HCT116 (cell line): Measurements from ENCODE around the gene BICDL2. TPM values are rescaled to one million over a fixed set of nuclear protein-coding genes. Genes with fewer than 3 reads are reported as not detected.

Source experiments
- ATAC-seq: fragments of 200-7000 bp; cut with Tn5 transposase; 2 replicates; pipeline ENCODE4 v1.9.1; 2020; ENCODE audit warnings: mild to moderate bottlenecking, moderate library complexity
- BruUV-seq: library from RNA; stranded (reverse); fragments of 400-500 nt; replicated peaks from 2 replicates; lab custom pipeline; 2021; lab: Mats Ljungman, UMichigan
- CTCF ChIA-PET: fragments of 300-600 bp; sonication (Branson Sonifier 250); formaldehyde crosslinking; loops from one replicate; lab custom pipeline; 2021; ENCODE audit warnings: antibody characterized with exemption; lab: Charles Lee
- POLR2A ChIA-PET: fragments of 300-600, 350-600 bp; sonication (Branson Sonifier 250); formaldehyde crosslinking; loops from one replicate; lab custom pipeline; 2021; ENCODE audit warnings: antibody characterized with exemption; lab: Charles Lee
- RAD21 ChIA-PET, 2 experiments: fragments of 300-600 bp; sonication (Branson Sonifier 250); formaldehyde crosslinking; loops; one replicate each; lab custom pipeline; 2023; ENCODE audit warnings: low total read pairs in 2 of 2; ENCODE audit not compliant: uncharacterized antibody in 2 of 2, unreplicated experiment in 2 of 2, low non-redundant PET in 1 of 2; lab: Charles Lee
- DNase-seq: peaks from one replicate; pipeline ENCODE4 v3.0.0-alpha.2; 2010; ENCODE audit warnings: low read depth, low spot score
- H2AFZ ChIP-seq: fragments of 200-600 bp; shearing (Covaris generic), sonication (generic); 2 replicates; pipeline ENCODE4 v1.6.1; 2017; ENCODE audit warnings: low read depth, mixed run types, mixed read lengths, antibody characterized with exemption, low read length; ENCODE audit not compliant: poor library complexity, severe bottlenecking
- H3K27ac ChIP-seq: 2 replicates; pipeline ENCODE4 v1.5.1; 2012; ENCODE audit warnings: low read depth, low read length
- H3K27me3 ChIP-seq: fragments of 200-600 bp; sonication (generic); 2 replicates; pipeline ENCODE4 v1.6.1; 2016; ENCODE audit warnings: mixed run types, low read length, mixed read lengths; ENCODE audit not compliant: insufficient read depth
- H3K36me3 ChIP-seq, 2 experiments: fragments of 200-500 bp in 1 of 2; fragments of 200-600 bp in 1 of 2; sonication (Bioruptor generic) in 1 of 2; sonication (generic) in 1 of 2; 2 replicates each; pipeline versions ENCODE4 v1.5.1 to v1.6.1; 2014 to 2016; ENCODE audit warnings: low read length in 2 of 2, inconsistent platforms in 1 of 2, mixed read lengths in 1 of 2, mixed run types in 1 of 2; ENCODE audit not compliant: insufficient read depth in 2 of 2, control insufficient read depth in 1 of 2
- H3K4me1 ChIP-seq, 2 experiments: fragments of 200-600 bp in 1 of 2; sonication (generic) in 1 of 2; 2 replicates each; pipeline versions ENCODE4 v1.5.1 to v1.6.1; 2012 to 2017; ENCODE audit warnings: low read length in 2 of 2, inconsistent platforms in 1 of 2, mild to moderate bottlenecking in 1 of 2, mixed read lengths in 1 of 2, mixed run types in 1 of 2, moderate library complexity in 1 of 2; ENCODE audit not compliant: insufficient read depth in 2 of 2, control insufficient read depth in 1 of 2
- H3K4me2 ChIP-seq: fragments of 200-600 bp; sonication (generic); 2 replicates; pipeline ENCODE4 v1.6.1; 2017; ENCODE audit warnings: mixed run types, low read length, mixed read lengths
- H3K4me3 ChIP-seq, 2 experiments: fragments of 200-600 bp in 1 of 2; sonication (generic) in 1 of 2; replicated peaks in 1 of 2; 2 replicates each; pipeline ENCODE4 v1.5.1; 2011 to 2016; ENCODE audit warnings: low read length in 2 of 2, control low read depth in 1 of 2, low read depth in 1 of 2, mild to moderate bottlenecking in 1 of 2, mixed read lengths in 1 of 2, mixed run types in 1 of 2
- H3K79me2 ChIP-seq: fragments of 200-600 bp; sonication (generic); 2 replicates; pipeline ENCODE4 v1.6.1; 2017; ENCODE audit warnings: mild to moderate bottlenecking, mixed run types, low read length, moderate library complexity, mixed read lengths; ENCODE audit not compliant: insufficient read depth
- H3K9ac ChIP-seq: fragments of 200-600 bp; sonication (generic); 2 replicates; pipeline ENCODE4 v1.6.1; 2016; ENCODE audit warnings: low read length, mixed read lengths
- H3K9me2 ChIP-seq: fragments of 200-600 bp; sonication (generic), shearing (Covaris generic); 2 replicates; pipeline ENCODE4 v1.6.1; 2017; ENCODE audit warnings: mixed run types, mild to moderate bottlenecking, moderate library complexity; ENCODE audit not compliant: insufficient read depth
- H3K9me3 ChIP-seq, 2 experiments: fragments of 200-500 bp in 1 of 2; fragments of 200-600 bp in 1 of 2; sonication (Bioruptor generic) in 1 of 2; sonication (generic) in 1 of 2; 2 replicates each; pipeline ENCODE4 v1.6.1; 2014 to 2017; ENCODE audit warnings: low read length in 2 of 2, mixed read lengths in 2 of 2, inconsistent platforms in 1 of 2, low read depth in 1 of 2, mild to moderate bottlenecking in 1 of 2, mixed run types in 1 of 2, moderate library complexity in 1 of 2; ENCODE audit not compliant: control insufficient read depth in 1 of 2, insufficient read depth in 1 of 2
- H4K20me1 ChIP-seq: fragments of 200-600 bp; sonication (generic), shearing (Covaris generic); 2 replicates; pipeline ENCODE4 v1.6.1; 2017; ENCODE audit warnings: mixed run types, mild to moderate bottlenecking, moderate library complexity; ENCODE audit not compliant: insufficient read depth
- CBX3 ChIP-seq: IDR thresholded peaks from 2 replicates; pipeline ENCODE4 v1.6.1; 2012; ENCODE audit warnings: low read depth
- EZH2 ChIP-seq: fragments of 200-600 bp; sonication (generic); IDR thresholded peaks from 2 replicates; pipeline ENCODE4 v1.6.1; 2017; ENCODE audit warnings: antibody characterized with exemption, mixed run types
- JUND ChIP-seq: IDR thresholded peaks from 2 replicates; pipeline ENCODE4 v1.6.1; 2012
- POLR2AphosphoS5 ChIP-seq: IDR thresholded peaks from 2 replicates; pipeline ENCODE4 v1.6.1; 2011; ENCODE audit warnings: mild to moderate bottlenecking, low read depth, low read length, moderate library complexity
- SP1 ChIP-seq: IDR thresholded peaks from 2 replicates; pipeline ENCODE4 v1.6.1; 2012; ENCODE audit warnings: low read depth
- SRF ChIP-seq: IDR thresholded peaks from 2 replicates; pipeline ENCODE4 v1.6.1; 2012; ENCODE audit warnings: low read depth
- TCF7L2 ChIP-seq: IDR thresholded peaks from 2 replicates; pipeline ENCODE4 v1.7.0; 2011; ENCODE audit warnings: borderline replicate concordance, inconsistent platforms; ENCODE audit not compliant: insufficient read depth, insufficient read length; ENCODE audit errors: extremely low read depth
- ZFX ChIP-seq: fragments of 450-650 bp; IDR thresholded peaks from 2 replicates; pipeline ENCODE4 v1.6.1; 2017
- ZNF274 ChIP-seq: fragments of 200-500 bp; sonication (Bioruptor generic); IDR thresholded peaks from 2 replicates; pipeline ENCODE4 v1.6.1; 2014; ENCODE audit warnings: mild to moderate bottlenecking, low read depth, low read length, inconsistent platforms
- intact Hi-C: fragments of 100-400 bp; cut with micrococcal nuclease; formaldehyde crosslinking; loops from 2 replicates; pipeline ENCODE4 v1.10.0; 2022
- total RNA-seq: library from RNA; stranded (reverse); gene quantifications from one replicate; pipeline ENCODE4 v1.2.1, GENCODE V29; 2021; ENCODE audit not compliant: unreplicated experiment
- TF ChIP-seq, protein P1 (sequence below): IDR thresholded peaks from 2 replicates; pipeline ENCODE4 v1.6.1; 2011; ENCODE audit warnings: mild to moderate bottlenecking, low read length, moderate library complexity; ENCODE audit not compliant: insufficient replicate concordance; ENCODE audit errors: extremely low read depth
- TF ChIP-seq, protein P2 (sequence below): IDR thresholded peaks from 2 replicates; pipeline ENCODE4 v1.6.1; 2012; ENCODE audit warnings: low read depth

Gene BICDL2
- total RNA-seq, 1 experiment from 2014 or later: 21.3 TPM

DNA sequence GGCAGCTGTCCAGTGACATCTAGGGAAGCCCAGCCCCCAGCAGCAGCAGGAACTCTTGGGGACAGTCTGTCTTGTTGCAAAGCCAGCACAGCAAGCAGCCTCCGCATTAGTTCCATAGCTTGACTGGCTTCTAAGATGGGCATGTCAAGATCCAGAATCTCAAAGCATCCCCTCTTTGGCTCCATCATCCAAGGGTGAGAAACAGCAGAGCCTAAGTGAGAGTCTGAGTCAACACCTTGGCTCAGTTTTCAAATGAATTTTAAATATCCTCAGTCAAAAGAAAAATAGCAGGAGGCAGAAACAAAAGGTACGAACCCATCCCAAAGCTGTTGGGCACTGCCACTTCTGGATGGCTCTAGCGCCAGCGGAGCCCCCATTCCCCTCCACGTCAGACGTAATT lies 21.8 kb downstream of the BICDL2 start (continued):
- TF ChIP-seq, protein P1, sequence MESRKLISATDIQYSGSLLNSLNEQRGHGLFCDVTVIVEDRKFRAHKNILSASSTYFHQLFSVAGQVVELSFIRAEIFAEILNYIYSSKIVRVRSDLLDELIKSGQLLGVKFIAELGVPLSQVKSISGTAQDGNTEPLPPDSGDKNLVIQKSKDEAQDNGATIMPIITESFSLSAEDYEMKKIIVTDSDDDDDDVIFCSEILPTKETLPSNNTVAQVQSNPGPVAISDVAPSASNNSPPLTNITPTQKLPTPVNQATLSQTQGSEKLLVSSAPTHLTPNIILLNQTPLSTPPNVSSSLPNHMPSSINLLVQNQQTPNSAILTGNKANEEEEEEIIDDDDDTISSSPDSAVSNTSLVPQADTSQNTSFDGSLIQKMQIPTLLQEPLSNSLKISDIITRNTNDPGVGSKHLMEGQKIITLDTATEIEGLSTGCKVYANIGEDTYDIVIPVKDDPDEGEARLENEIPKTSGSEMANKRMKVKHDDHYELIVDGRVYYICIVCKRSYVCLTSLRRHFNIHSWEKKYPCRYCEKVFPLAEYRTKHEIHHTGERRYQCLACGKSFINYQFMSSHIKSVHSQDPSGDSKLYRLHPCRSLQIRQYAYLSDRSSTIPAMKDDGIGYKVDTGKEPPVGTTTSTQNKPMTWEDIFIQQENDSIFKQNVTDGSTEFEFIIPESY: no peak
- no peak for TF ChIP-seq SP1
- TF ChIP-seq POLR2AphosphoS5: no peak
- no peak for TF ChIP-seq EZH2
- TF ChIP-seq JUND: no peak

DNA sequence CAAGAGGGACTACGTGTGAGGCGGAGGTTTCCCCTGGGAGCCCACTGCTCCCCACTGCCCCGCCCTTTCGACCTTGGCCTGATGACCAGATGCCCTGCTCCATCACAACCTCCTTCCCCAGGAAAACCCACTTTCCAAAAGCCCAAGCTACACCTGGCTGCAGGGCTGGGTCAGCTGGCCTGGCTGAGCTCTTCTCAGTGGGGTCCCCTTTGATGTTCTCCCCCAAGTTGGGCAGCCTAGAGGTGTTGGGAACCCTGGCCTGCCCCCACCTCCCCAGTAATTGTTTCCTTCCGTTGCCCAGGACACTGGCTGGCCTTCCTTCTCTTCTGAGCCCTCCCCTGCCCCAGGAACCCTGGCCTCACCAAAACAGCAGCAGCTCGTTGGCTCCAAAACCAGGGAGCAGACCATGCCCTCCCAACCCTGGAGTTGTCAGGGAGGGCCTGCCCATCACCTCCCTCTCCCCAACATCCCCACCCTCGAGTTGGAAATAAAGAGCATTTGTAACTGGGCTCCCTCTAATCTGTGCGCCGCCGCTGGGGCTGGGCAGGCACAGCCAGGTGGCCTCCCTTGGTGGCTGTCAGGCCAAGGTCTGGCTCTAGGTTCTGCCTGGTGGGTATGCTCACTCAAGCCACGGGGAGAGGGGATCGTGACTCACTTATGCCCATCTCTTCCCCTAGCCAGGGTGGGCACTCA lies 22.6 kb downstream of the BICDL2 start:
- POLR2A ChIA-PET: interaction anchor here (1.0 kb wide), 1 partner anchor 8 kb away, joined by 5 read pairs; no protein-coding TSS in a partner anchor
- peaks cover 48 to 83% of the 10 kb centered on the region in 2 experiments for H3K4me1 ChIP-seq
- H3K9ac ChIP-seq: 0 out of 2 replicates have a peak overlapping the region, but pooled peaks have one; percentile 48

More for the DNA sequence above, 22.6 kb downstream of the BICDL2 start:
- TF ChIP-seq TCF7L2 (no peak), JUND (no peak), CBX3 (no peak), ZFX (no peak), ZNF274 (no peak), SRF (no peak)
- TF ChIP-seq, protein P2, sequence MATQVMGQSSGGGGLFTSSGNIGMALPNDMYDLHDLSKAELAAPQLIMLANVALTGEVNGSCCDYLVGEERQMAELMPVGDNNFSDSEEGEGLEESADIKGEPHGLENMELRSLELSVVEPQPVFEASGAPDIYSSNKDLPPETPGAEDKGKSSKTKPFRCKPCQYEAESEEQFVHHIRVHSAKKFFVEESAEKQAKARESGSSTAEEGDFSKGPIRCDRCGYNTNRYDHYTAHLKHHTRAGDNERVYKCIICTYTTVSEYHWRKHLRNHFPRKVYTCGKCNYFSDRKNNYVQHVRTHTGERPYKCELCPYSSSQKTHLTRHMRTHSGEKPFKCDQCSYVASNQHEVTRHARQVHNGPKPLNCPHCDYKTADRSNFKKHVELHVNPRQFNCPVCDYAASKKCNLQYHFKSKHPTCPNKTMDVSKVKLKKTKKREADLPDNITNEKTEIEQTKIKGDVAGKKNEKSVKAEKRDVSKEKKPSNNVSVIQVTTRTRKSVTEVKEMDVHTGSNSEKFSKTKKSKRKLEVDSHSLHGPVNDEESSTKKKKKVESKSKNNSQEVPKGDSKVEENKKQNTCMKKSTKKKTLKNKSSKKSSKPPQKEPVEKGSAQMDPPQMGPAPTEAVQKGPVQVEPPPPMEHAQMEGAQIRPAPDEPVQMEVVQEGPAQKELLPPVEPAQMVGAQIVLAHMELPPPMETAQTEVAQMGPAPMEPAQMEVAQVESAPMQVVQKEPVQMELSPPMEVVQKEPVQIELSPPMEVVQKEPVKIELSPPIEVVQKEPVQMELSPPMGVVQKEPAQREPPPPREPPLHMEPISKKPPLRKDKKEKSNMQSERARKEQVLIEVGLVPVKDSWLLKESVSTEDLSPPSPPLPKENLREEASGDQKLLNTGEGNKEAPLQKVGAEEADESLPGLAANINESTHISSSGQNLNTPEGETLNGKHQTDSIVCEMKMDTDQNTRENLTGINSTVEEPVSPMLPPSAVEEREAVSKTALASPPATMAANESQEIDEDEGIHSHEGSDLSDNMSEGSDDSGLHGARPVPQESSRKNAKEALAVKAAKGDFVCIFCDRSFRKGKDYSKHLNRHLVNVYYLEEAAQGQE: no peak
- Histone ChIP-seq H3K36me3 (no peaks in the 10 kb centered on the region), H3K9me3 (no peaks in the 10 kb centered on the region), H3K9me2 (no peaks in the 10 kb centered on the region), H3K4me2 (peak overlapping the region; percentile 79; the same call in 1 of the 2 replicates), H4K20me1 (no peaks in the 10 kb centered on the region), H2AFZ (no peak overlapping the region), H3K4me3 (no peak overlapping the region), H3K79me2 (no peaks in the 10 kb centered on the region), H3K27ac (peak overlapping the region; percentile 37; the same call in 1 of the 2 replicates), H3K27me3 (no peaks in the 10 kb centered on the region)
- ATAC-seq (no peak), DNase-seq (no peak)
- intact Hi-C loops: no loop called here
- BruUV-seq: no TSS peak
- RAD21 ChIA-PET: no interaction called here
- CTCF ChIA-PET: no interaction called here
